Germinal center (tissue), 1 donor: ENCODE results near the gene NAV2.
A peak's percentile ranks its signal among the peaks of the same experiment; 100 is the strongest.
"Not testable (repeated sequence)": the region's sequence is repeated elsewhere in the genome, so short reads cannot be mapped to it uniquely, and the experiment has no call there.

Experiments used
- DNase-seq: peaks from one replicate; pipeline ENCODE4 v3.0.0; 2012; ENCODE audit warnings: mixed read lengths, low spot score

Gene NAV2

GRCh38 chr11:20056950-20057943 is 344.6 kb downstream of the NAV2 start:
- DNase-seq: no peak

DNA sequence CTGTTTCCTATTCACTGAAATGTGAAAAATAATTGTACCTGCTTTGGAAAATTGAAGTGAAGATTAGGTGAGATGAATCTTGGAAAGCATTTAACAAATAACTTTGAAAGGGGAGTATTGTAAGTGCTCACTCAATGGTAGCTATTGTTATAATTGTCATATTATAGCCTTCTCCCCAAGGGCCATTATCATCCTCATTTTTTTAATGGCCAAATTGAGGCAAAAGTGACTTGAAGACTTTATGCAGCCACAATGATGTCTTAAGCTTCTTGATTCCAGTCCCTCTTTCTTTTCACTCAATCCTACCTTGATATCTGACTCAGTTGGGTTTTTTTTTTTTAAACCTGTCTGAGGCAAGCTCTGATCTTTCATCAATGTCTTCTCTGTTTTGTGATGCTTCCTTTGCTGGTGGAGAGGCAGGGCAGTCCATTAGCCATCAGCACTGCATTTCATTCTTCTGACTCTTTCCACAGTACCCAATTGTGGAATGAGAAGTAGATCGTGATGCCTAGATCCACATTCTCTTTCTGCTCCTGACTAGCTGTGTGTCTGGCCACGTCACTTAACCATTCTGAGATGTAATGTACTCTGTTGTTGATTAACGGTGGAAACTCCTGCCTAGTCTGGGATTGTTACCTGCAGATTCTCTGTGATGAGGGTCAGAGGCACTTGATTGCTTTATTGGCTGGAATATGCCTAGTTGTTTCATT is 346.3 kb downstream of the NAV2 start:
- DNase-seq: no peak

DNA sequence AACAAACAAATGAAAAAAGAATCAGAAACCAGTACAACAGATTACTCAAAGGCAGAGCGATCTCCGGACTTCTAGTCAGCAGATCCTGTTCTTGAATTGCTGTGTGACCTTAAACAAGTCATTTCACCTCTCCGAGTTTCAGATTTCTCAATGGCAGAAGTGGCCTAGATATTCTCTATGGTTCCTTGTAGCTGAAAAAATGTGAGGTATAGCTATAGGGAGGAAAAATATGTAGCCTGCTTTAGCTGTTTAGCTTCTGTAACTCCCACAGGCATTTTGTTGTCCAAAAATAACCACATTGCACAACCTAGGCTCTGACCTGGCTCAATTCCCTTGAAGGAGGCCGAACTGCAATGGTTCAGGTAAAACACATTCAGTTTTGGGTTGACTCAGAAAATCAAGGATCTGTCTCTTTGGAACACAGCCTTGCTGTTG is 347.0 kb downstream of the NAV2 start:
- no peak for DNase-seq

GRCh38 chr11:20060181-20060580 is 347.5 kb downstream of the NAV2 start:
- DNase-seq: no peak

- DNase-seq: no peak
These were observed 348.1 kb downstream of the NAV2 start for GRCh38 chr11:20060647-20061205.

GRCh38 chr11:20061776-20062175 is 349.1 kb downstream of the NAV2 start:
- no peak for DNase-seq

DNA sequence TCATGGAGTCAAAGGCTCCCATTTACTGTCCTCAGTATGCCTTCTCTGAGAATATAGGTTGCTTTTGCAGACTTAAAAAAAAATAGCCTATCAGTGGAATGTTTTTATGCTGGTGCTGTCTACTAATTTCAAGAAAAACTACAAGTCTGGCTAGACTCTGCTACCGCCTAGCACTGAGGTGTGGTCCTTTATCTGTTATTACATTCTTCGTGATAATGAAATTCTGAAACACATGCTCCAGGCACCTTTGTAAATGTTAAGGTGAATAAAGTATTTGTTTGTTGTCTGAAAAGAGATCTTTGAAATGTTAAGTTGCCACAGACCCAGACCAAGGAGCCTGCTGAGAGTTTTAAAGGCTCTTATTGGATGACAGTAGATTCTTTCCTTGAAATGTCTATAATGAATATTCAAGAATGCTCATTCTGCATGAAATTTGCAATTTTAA is 352.3 kb downstream of the NAV2 start:
- DNase-seq: no peak

- DNase-seq: no peak
These were observed 352.8 kb downstream of the NAV2 start for GRCh38 chr11:20065406-20065805.

- no peak for DNase-seq
These were observed 353.6 kb downstream of the NAV2 start for GRCh38 chr11:20066013-20066782.

DNA sequence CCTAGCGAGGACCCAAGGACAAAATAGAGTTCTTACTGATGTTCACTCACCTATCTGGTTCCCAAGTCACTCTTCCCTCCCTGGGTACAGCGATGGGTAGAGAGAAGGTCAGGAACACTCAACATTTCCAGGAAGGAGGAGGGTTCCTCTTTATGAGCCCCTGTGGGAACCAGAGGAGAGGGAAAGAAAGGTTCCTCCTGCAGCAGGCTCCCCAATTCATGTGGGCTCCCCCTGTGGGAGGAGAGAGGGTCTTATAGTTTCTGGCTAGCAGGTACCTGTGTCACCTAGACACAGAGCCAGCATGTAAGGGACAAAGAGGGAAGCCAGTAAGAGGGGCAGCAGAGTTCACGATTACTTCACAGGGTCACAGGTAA is 354.1 kb downstream of the NAV2 start:
- DNase-seq: no peak

DNA sequence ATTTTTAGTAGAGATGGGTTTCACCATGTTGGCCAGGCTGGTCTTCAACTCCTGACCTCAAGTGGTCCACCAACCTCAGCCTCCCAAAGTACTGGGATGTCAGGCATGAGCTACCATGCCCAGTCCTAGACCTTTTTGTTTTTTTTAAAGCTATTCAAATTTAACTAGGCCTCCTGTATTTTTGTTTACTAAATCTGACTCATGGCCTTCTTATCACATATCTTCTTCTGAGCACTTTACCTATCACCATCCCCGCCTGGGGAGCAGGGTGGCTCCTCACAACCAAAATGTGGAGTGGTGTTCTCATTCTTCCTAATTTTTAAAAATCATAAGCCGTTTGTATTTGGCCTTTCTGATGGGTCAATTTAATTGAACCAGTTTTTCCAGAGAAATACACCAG is 355.0 kb downstream of the NAV2 start:
- no peak for DNase-seq

DNA sequence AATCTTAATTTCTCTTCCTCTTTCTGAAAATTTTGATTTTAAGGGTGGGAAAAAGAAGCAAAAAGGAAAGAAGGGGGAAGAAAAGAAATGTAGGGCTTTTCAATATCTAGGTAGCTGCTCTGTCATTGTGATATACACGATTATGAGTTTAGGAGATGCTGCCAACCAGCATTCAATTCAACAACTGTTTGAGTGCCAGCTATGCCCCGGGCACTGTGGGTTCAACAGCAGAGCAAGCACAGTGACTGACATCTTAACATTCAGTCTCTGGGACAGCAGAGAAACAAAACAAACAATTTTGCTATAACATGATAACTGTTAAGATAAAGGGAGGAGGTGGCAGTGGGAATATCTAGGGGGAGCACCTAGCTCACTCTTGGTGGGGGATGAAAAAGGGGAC is 356.1 kb downstream of the NAV2 start:
- DNase-seq: no peak

GRCh38 chr11:20070459-20070858 is 357.8 kb downstream of the NAV2 start:
- no peak for DNase-seq

- no peak for DNase-seq
These were observed 363.0 kb downstream of the NAV2 start for GRCh38 chr11:20075627-20076026.

GRCh38 chr11:20078846-20079245 is 366.2 kb downstream of the NAV2 start:
- no peak for DNase-seq

DNA sequence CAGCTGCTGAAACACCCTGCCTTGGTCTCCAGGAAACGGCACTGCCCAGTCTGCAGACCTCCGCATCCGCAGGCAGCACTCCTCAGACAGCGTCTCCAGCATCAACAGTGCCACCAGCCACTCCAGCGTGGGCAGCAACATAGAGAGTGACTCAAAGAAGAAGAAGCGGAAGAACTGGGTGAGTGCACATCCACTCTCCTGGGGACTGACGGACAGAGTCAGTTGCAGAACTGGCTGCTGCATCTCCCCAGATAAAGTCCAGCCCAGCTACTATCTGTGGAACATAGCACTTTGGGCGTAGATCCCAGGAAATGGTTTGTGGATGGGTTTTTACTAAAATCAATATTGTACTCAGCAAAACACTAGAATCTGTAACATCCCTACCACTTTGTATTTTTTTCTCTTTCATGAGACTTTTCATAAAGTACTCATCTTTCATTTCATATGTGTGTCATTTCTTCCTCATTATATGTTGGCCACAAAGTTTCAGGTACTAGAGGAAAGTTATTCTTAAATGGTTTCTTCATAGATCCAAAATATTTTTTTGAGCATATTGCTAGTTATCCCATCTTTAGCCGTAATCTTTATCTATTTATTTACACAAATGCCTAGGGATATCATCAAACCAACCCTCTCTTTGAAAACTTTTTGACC is 367.5 kb downstream of the NAV2 start:
- peak; percentile 32 for DNase-seq

DNA sequence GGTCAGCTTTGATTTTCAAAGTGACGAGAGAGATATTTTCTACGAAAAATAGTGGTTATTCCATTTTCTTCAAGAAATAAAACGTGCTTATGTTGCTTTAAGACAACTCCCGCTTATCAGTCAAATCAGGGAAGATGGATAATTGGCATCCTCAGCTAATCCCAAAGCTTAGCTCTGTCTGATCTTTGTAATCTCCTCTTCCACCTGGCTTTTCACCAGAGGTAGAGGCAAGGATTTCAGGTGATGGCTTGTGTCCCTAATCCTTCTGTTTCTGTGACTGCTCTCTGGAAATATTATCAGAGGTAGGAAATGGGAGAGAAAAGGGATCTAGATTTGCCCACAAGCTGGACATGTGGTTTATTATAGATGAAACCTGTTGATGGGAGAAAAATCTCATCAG is 368.7 kb downstream of the NAV2 start:
- no peak for DNase-seq

GRCh38 chr11:20083877-20084276 is 371.2 kb downstream of the NAV2 start:
- DNase-seq: not testable (repeated sequence)

DNA sequence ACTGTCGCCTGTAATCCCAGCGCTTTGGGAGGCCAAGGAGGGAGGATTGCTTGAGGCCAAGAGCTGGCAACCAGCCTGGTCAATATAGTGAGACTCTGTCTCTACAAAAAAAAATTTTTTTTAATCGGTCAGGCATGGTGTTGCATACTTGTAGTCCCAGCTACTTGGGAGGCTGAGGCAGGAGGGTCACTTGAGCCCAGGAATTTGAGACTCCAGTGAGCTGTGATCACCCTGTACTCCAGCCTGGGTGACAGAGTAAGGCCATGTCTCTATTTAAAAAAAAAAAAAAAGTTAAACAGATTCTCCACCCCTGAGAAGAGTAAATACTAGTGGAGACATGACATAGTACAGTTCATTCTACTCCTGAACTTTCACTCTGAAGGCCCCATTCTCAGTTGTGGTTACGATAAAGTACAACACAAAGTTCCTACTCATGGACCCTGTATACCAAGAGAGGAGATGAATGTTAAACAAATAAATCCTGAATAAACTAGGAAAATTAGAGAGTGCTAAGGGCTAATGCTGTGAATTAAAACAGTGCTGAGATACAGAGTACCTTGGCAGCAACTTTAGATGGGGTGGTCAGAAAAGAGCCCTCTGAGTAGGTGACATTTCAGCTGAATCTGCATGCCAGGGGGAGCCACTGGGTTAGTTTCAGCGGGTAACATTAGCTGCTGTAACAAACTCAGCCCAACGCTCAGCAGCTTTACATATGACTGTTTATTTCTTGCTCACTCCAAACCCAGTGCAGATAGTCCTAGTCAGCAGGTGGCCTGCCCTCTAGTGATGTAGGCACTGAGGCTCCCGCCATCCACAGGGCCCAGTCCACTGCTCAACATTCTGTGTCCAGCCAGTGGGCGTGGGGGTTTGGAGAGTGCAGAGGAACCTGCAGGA is 372.5 kb downstream of the NAV2 start:
- DNase-seq: no peak

- DNase-seq: no peak
These were observed 373.3 kb downstream of the NAV2 start for GRCh38 chr11:20085918-20086317.
